HEK293 (cell line): ENCODE results near the gene PYY.

Experiments used
- CTCF ChIA-PET: fragments of 350-600 bp; formaldehyde crosslinking; extraction: SDS; loops from one replicate; lab custom pipeline; 2021; ENCODE audit warnings: antibody characterized with exemption; lab: Yijun Ruan, JAX
- POLR2A ChIA-PET: fragments of 300-600 bp; formaldehyde crosslinking; extraction: SDS; loops from one replicate; lab custom pipeline; 2020; ENCODE audit warnings: antibody characterized with exemption, inconsistent platforms; lab: Yijun Ruan, JAX
- H3K27ac ChIP-seq: fragments of 200-500 bp; sonication (Bioruptor generic); 2 replicates; pipeline ENCODE4 v1.5.1; 2014; ENCODE audit warnings: low read depth, low read length, control low read depth, inconsistent platforms; ENCODE audit errors: extremely low read depth
- H3K36me3 ChIP-seq, 2 experiments: fragments of 200-500 bp in 1 of 2; sonication (Bioruptor generic) in 1 of 2; 1 replicate in 1 of 2; 2 replicates in 1 of 2; pipeline ENCODE4 v1.5.1; 2014 to 2017; ENCODE audit warnings: inconsistent platforms in 2 of 2, low read length in 2 of 2; ENCODE audit not compliant: control insufficient read depth in 2 of 2, insufficient read depth in 1 of 2
- H3K4me1 ChIP-seq: fragments of 200-500 bp; sonication (Bioruptor generic); 2 replicates; pipeline ENCODE4 v1.5.1; 2014; ENCODE audit warnings: mild to moderate bottlenecking, low read length, inconsistent platforms; ENCODE audit not compliant: control insufficient read depth, insufficient read depth
- H3K4me3 ChIP-seq: 2 replicates; pipeline ENCODE4 v1.5.1; 2011; ENCODE audit warnings: low read depth, mild to moderate bottlenecking, control low read depth, low read length, moderate library complexity
- H3K9me3 ChIP-seq: fragments of 200-500 bp; sonication (Bioruptor generic); 2 replicates; pipeline ENCODE4 v1.5.1; 2014; ENCODE audit warnings: low read depth, low read length, inconsistent platforms; ENCODE audit not compliant: control insufficient read depth, insufficient read depth
- GLI4 ChIP-seq: fragments of 450-650 bp; formaldehyde crosslinking; IDR thresholded peaks from 2 replicates; pipeline ENCODE4 v1.5.1; 2016; ENCODE audit warnings: missing biosample characterization, missing genetic modification characterization
- HOXD13 ChIP-seq: sonication (generic); formaldehyde crosslinking; IDR thresholded peaks from 2 replicates; pipeline ENCODE4 v1.8.0; 2022; ENCODE audit warnings: missing genetic modification reagents, borderline replicate concordance
- KLF16 ChIP-seq: fragments of 450-650 bp; formaldehyde crosslinking; IDR thresholded peaks from 2 replicates; pipeline ENCODE4 v1.5.1; 2017; ENCODE audit warnings: missing biosample characterization, missing genetic modification characterization
- SP7 ChIP-seq: fragments of 450-650 bp; formaldehyde crosslinking; IDR thresholded peaks from 2 replicates; pipeline ENCODE4 v1.5.1; 2016; ENCODE audit warnings: missing biosample characterization, missing genetic modification characterization
- ZEB2 ChIP-seq: fragments of 450-650 bp; formaldehyde crosslinking; IDR thresholded peaks from 2 replicates; pipeline ENCODE4 v1.5.1; 2016; ENCODE audit warnings: missing biosample characterization, missing genetic modification characterization
- ZFHX2 ChIP-seq: fragments of 450-650 bp; formaldehyde crosslinking; conservative IDR thresholded peaks from 2 replicates; pipeline ENCODE4 v1.5.1; 2016; ENCODE audit warnings: missing biosample characterization, missing genetic modification characterization
- ZFP41 ChIP-seq: fragments of 450-650 bp; formaldehyde crosslinking; IDR thresholded peaks from 2 replicates; pipeline ENCODE4 v1.5.1; 2016; ENCODE audit warnings: missing biosample characterization, missing genetic modification characterization, borderline replicate concordance
- ZNF112 ChIP-seq: fragments of 450-650 bp; formaldehyde crosslinking; IDR thresholded peaks from 2 replicates; pipeline ENCODE4 v1.5.0; 2017; ENCODE audit warnings: missing biosample characterization, missing genetic modification characterization
- ZNF132 ChIP-seq: fragments of 450-650 bp; formaldehyde crosslinking; IDR thresholded peaks from 2 replicates; pipeline ENCODE4 v1.5.1; 2017; ENCODE audit warnings: missing biosample characterization, missing genetic modification characterization, borderline replicate concordance
- ZNF155 ChIP-seq: fragments of 450-650 bp; formaldehyde crosslinking; IDR thresholded peaks from 2 replicates; pipeline ENCODE4 v1.5.1; 2016; ENCODE audit warnings: missing biosample characterization, missing genetic modification characterization
- ZNF174 ChIP-seq: fragments of 450-650 bp; formaldehyde crosslinking; IDR thresholded peaks from 2 replicates; pipeline ENCODE4 v1.5.0; 2017; ENCODE audit warnings: missing biosample characterization, mild to moderate bottlenecking, missing genetic modification characterization
- ZNF211 ChIP-seq: fragments of 450-650 bp; formaldehyde crosslinking; IDR thresholded peaks from 2 replicates; pipeline ENCODE4 v1.5.1; 2016; ENCODE audit warnings: low read depth, missing biosample characterization, missing genetic modification characterization
- ZNF239 ChIP-seq: fragments of 450-650 bp; formaldehyde crosslinking; IDR thresholded peaks from 2 replicates; pipeline ENCODE4 v1.5.1; 2016; ENCODE audit warnings: missing biosample characterization, missing genetic modification characterization
- ZNF248 ChIP-seq: fragments of 450-650 bp; formaldehyde crosslinking; IDR thresholded peaks from 2 replicates; pipeline ENCODE4 v1.5.1; 2017; ENCODE audit warnings: missing biosample characterization, missing genetic modification characterization
- ZNF341 ChIP-seq: fragments of 450-650 bp; formaldehyde crosslinking; IDR thresholded peaks from 2 replicates; pipeline ENCODE4; 2016; ENCODE audit warnings: low read depth, missing biosample characterization, missing genetic modification characterization
- ZNF366 ChIP-seq: fragments of 450-650 bp; formaldehyde crosslinking; conservative IDR thresholded peaks from 2 replicates; pipeline ENCODE4 v1.5.1; 2016; ENCODE audit warnings: missing biosample characterization, missing genetic modification characterization
- ZNF48 ChIP-seq: fragments of 450-650 bp; formaldehyde crosslinking; IDR thresholded peaks from 2 replicates; pipeline ENCODE4 v1.5.1; 2016; ENCODE audit warnings: missing biosample characterization, missing genetic modification characterization
- ZNF510 ChIP-seq: fragments of 450-650 bp; formaldehyde crosslinking; IDR thresholded peaks from 2 replicates; pipeline ENCODE4 v1.5.1; 2018; ENCODE audit warnings: mild to moderate bottlenecking, missing genetic modification characterization, missing biosample characterization; ENCODE audit not compliant: insufficient replicate concordance
- ZNF621 ChIP-seq: fragments of 450-650 bp; formaldehyde crosslinking; IDR thresholded peaks from 2 replicates; pipeline ENCODE4 v1.5.1; 2017; ENCODE audit warnings: missing biosample characterization, missing genetic modification characterization
- ZNF670 ChIP-seq: fragments of 450-650 bp; formaldehyde crosslinking; IDR thresholded peaks from 2 replicates; pipeline ENCODE4 v1.5.1; 2016; ENCODE audit warnings: missing biosample characterization, missing genetic modification characterization, low read depth
- ZNF677 ChIP-seq: fragments of 450-650 bp; IDR thresholded peaks from 2 replicates; pipeline ENCODE4 v1.5.0; 2018; ENCODE audit warnings: missing biosample characterization, mild to moderate bottlenecking, missing genetic modification characterization, moderate library complexity
- ZNF768 ChIP-seq: fragments of 450-650 bp; formaldehyde crosslinking; IDR thresholded peaks from 2 replicates; pipeline ENCODE4 v1.5.1; 2018; ENCODE audit warnings: missing biosample characterization, mild to moderate bottlenecking, missing genetic modification characterization
- ZNF792 ChIP-seq: fragments of 450-650 bp; formaldehyde crosslinking; IDR thresholded peaks from 2 replicates; pipeline ENCODE4 v1.5.1; 2016; ENCODE audit warnings: missing biosample characterization, missing genetic modification characterization
- ZSCAN30 ChIP-seq: fragments of 450-650 bp; IDR thresholded peaks from 2 replicates; pipeline ENCODE4 v1.5.1; 2018; ENCODE audit warnings: missing biosample characterization, mild to moderate bottlenecking, missing genetic modification characterization, moderate library complexity
- TF ChIP-seq, protein P1 (sequence below): fragments of 450-650 bp; IDR thresholded peaks from 2 replicates; pipeline ENCODE4 v1.5.1; 2018; ENCODE audit warnings: missing biosample characterization, mild to moderate bottlenecking, missing genetic modification characterization
- TF ChIP-seq, protein P2 (sequence below): fragments of 450-650 bp; formaldehyde crosslinking; IDR thresholded peaks from 2 replicates; pipeline ENCODE4 v1.5.1; 2017; ENCODE audit warnings: missing biosample characterization, missing genetic modification characterization
- TF ChIP-seq, protein P3 (sequence below): fragments of 450-650 bp; formaldehyde crosslinking; IDR thresholded peaks from 2 replicates; pipeline ENCODE4 v1.5.1; 2016; ENCODE audit warnings: missing biosample characterization, missing genetic modification characterization

PYY gene

DNA sequence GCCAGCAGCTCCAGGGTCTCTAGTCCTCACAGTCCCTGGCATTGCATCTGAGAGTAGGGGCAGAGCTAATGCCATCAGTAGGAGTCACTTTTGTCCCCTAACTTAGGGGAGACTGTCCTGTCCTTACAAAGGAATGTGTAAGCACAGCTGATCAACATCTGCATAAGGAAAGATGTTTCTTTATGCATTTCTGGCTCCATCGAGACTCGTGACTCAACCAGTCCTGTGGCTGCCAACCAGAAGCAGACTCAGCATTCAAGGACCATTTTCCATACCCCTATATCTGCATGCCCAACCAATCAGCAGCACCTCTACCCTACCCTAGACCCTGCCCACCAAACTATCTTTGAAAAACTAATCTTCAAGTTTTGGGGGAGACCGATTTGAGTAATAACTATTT, 38.2 kb downstream of the PYY start:
- TF ChIP-seq ZFP41 (tag by site-specific recombination) (no peak), ZNF155 (tag by site-specific recombination) (no peak), ZNF211 (tag by site-specific recombination) (no peak), ZNF621 (tag by site-specific recombination) (no peak), ZNF670 (tag by site-specific recombination) (no peak), ZNF341 (tag by site-specific recombination) (no peak), ZNF677 (no peak), ZNF174 (tag by site-specific recombination) (no peak), ZEB2 (no peak), ZFHX2 (tag by site-specific recombination) (no peak), ZNF510 (no peak)
- TF ChIP-seq, protein P1, sequence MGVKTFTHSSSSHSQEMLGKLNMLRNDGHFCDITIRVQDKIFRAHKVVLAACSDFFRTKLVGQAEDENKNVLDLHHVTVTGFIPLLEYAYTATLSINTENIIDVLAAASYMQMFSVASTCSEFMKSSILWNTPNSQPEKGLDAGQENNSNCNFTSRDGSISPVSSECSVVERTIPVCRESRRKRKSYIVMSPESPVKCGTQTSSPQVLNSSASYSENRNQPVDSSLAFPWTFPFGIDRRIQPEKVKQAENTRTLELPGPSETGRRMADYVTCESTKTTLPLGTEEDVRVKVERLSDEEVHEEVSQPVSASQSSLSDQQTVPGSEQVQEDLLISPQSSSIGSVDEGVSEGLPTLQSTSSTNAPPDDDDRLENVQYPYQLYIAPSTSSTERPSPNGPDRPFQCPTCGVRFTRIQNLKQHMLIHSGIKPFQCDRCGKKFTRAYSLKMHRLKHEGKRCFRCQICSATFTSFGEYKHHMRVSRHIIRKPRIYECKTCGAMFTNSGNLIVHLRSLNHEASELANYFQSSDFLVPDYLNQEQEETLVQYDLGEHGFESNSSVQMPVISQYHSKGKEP, result no peak
- no peaks in the 10 kb centered on the region for H3K36me3 ChIP-seq
- no peaks in the 10 kb centered on the region for H3K4me1 ChIP-seq
- ChIA-PET CTCF (interaction anchor here (0.9 to 3.7 kb wide), 4 partner anchors 28 to 96 kb away, joined by 5 to 21 read pairs (median 12); partner anchors contain the start of gene PPY), POLR2A (no interaction called here)
- no peak overlapping the region for H3K27ac ChIP-seq
- H3K9me3 ChIP-seq, result no peaks in the 10 kb centered on the region
- no peak overlapping the region for H3K4me3 ChIP-seq

DNA sequence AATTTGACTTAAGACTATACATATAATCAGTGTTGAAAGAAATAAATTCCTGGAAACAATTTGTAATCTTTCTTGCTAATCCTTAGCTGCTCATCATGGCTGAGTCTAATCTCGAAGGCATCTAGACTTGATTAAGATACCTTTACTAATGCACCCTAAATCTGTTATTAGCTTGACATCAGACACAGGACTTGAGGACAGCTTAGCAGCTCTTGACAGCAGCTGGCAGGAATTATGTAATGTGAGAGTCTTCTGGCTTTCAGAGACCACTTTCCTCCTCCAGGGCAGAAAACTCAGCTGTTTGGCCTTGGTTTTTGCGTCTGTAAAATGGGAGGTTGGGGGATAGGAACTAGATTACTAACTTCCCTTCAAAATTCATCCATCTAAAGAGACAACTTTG, 39.3 kb downstream of the PYY start:
- ChIA-PET CTCF (interaction anchor here (0.6 to 3.7 kb wide), 5 partner anchors 25 to 79 kb away, joined by 3 to 21 read pairs (median 8); partner anchors contain the start of gene PPY), POLR2A (no interaction called here)
- Histone ChIP-seq H3K9me3 (no peaks in the 10 kb centered on the region), H3K4me3 (no peak overlapping the region), H3K4me1 (no peaks in the 10 kb centered on the region), H3K36me3 (no peaks in the 10 kb centered on the region), H3K27ac (no peak overlapping the region)
- TF ChIP-seq ZNF239 (tag by site-specific recombination) (no peak), ZSCAN30 (no peak), GLI4 (tag by site-specific recombination) (no peak), ZNF48 (tag by site-specific recombination) (no peak), ZNF248 (no peak), SP7 (tag by site-specific recombination) (no peak), ZNF768 (tag by site-specific recombination) (no peak), KLF16 (tag by site-specific recombination) (no peak), ZFP41 (tag by site-specific recombination) (no peak), ZNF132 (tag by site-specific recombination) (no peak), ZNF510 (no peak), ZNF112 (no peak), ZNF366 (tag by site-specific recombination) (no peak), HOXD13 (CRISPR knock-in tag) (no peak), ZNF211 (tag by site-specific recombination) (no peak), ZNF792 (no peak)
- TF ChIP-seq, protein P2, sequence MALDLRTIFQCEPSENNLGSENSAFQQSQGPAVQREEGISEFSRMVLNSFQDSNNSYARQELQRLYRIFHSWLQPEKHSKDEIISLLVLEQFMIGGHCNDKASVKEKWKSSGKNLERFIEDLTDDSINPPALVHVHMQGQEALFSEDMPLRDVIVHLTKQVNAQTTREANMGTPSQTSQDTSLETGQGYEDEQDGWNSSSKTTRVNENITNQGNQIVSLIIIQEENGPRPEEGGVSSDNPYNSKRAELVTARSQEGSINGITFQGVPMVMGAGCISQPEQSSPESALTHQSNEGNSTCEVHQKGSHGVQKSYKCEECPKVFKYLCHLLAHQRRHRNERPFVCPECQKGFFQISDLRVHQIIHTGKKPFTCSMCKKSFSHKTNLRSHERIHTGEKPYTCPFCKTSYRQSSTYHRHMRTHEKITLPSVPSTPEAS (tag by site-specific recombination), result no peak
- TF ChIP-seq, protein P3, sequence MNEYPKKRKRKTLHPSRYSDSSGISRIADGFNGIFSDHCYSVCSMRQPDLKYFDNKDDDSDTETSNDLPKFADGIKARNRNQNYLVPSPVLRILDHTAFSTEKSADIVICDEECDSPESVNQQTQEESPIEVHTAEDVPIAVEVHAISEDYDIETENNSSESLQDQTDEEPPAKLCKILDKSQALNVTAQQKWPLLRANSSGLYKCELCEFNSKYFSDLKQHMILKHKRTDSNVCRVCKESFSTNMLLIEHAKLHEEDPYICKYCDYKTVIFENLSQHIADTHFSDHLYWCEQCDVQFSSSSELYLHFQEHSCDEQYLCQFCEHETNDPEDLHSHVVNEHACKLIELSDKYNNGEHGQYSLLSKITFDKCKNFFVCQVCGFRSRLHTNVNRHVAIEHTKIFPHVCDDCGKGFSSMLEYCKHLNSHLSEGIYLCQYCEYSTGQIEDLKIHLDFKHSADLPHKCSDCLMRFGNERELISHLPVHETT, result no peak
